NT2/D1 (cell line): Measurements from ENCODE around the gene CCL14.

Source experiments
- SUZ12 ChIP-seq: IDR thresholded peaks from 2 replicates; pipeline ENCODE4 v1.6.1; 2011; ENCODE audit not compliant: insufficient read length, insufficient read depth; ENCODE audit errors: extremely low read depth
- YY1 ChIP-seq: IDR thresholded peaks from 2 replicates; pipeline ENCODE4 v1.6.1; 2011; ENCODE audit not compliant: insufficient read length, insufficient read depth
- ZNF274 ChIP-seq: IDR thresholded peaks from 2 replicates; pipeline ENCODE4 v1.6.1; 2011; ENCODE audit warnings: mild to moderate bottlenecking, low read depth, low read length

DNA sequence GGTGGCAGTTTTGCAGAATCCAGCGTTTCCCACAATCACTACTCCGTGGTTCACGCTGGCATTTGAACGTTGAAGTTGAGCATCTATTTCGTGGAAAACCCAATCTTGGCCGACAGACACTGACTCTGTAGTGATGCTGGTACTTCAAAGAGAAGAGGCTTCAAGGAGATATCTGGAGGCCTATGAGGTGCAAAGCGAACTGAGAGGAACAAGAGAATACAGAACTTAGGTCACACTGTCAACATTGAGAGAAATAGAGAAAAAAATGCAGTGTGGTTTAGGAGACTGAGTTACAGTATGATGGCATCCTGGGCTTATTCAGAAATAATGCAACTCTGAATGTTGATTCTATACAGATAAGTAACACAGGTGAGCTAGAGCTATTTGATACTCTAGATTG, 21.3 kb downstream of the CCL14 start:
- TF ChIP-seq YY1: no peak
- no peak for TF ChIP-seq ZNF274
- TF ChIP-seq SUZ12: no peak
